HG03196 (cell line): ENCODE results near the gene HOXA10.

Experiments used
- ATAC-seq: cut with Tn5 transposase; IDR thresholded peaks from one replicate; pipeline ENCODE4 v1.9.1; 2021; ENCODE audit not compliant: unreplicated experiment

Gene HOXA10

DNA sequence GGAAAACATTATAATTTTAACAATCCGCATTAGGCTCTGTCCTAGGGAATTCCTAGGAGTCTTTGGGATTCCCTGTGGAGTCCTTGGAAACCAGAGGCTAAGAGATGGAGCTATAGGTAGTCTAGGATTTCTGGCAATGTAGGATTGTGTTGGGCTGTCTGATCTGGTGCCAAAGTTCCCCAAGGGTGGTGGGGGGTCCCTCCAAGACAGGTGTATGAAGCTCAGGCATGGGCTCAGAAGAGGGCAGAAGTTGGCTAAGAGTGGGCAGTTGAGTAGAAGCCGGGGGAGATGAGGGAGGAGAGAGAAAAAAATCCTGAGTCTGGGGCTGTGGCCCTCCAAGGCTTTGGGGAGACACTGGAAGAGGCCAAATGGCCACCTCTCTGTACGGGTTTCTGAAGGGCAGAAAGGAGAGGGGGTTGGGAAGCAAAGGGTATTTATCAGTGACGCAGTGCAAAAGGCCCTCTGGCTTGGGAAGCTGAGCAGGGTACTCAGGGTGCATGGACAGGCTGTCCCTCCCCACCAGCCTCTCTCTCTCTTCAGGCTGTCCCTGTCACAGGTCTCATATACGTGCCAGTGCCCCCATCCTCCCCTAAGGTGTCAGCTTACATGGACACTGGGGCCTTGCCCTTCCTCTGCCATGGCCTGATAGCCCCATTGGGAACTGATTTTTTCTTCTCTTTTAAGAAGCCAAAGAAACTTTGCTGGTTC, 27.5 kb downstream of the HOXA10 start:
- ATAC-seq: no peak

DNA sequence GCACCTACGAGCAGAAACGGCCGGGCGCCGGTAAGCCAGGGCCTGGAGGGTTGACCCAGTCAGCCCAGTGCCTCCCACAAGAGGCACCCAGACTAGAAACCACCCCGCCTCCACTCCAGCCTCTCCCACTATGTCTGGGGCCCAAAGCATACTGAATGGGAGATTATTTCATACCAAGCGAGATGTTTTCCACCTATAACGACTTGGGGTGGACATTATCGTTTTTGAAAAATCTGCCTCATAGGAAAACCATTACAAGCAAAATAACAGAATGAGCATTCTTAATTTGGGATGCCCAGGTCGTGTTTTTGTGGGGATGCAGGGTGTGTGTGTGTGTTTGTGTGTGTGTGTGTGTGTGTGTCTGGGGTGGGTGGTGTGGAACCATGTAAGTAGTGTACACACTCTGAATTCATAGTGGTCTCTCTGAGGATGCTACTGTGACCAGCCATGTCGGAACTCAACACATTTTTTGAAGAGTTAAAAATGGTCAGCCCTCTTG, 28.2 kb downstream of the HOXA10 start:
- no peak for ATAC-seq

DNA sequence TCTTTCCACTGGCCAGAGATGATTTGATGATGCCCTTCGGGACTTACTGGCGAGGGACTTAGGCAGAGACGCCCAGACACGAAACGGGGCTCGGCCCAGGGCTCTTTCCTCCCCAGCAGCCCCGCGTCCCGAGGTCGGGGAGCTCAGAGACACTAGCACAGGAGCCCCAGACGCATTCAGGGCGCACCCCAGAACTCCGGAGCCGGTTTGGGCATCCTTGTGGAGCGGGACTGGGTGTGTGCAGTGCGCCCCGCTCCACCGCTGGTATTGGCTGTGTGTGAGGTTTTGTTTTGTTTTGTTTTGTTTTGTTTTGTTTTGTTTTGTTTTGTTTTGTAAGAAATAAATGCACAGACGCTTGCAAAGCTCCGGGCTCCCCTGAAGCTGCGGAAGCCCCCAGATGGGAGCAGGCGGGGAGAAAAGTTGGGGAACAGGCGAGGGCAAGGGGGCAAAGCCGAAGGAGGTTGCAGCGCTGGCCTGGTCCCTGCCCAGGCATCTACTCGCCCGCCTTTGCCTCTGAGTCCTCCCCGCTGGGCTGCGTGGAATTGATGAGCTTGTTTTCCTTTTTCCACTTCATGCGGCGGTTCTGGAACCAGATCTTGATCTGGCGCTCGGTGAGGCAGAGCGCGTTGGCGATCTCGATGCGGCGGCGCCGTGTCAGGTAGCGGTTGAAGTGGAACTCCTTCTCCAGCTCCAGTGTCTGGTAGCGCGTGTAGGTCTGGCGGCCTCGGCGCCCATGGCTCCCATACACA, 28.8 kb downstream of the HOXA10 start:
- ATAC-seq: no peak

DNA sequence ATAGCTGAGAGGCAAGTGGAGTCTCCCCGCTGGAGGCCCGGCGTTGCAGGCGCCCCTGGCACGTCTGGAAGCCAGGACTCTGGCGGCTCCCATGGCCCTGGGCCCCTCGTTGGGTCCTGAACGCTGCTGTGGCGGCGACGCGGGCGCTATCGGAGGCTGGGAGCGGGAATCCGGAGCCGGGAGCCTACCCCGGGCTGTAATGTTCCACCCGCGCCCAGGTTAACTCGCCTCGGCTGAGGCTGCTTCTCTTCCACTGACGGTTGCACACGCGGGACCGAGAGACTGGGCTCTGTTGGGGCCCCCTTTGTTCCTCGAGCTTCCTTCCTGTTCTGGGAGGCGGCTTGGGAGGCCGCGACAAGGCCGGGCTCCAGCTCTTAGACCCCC, 29.3 kb downstream of the HOXA10 start:
- no peak for ATAC-seq

DNA sequence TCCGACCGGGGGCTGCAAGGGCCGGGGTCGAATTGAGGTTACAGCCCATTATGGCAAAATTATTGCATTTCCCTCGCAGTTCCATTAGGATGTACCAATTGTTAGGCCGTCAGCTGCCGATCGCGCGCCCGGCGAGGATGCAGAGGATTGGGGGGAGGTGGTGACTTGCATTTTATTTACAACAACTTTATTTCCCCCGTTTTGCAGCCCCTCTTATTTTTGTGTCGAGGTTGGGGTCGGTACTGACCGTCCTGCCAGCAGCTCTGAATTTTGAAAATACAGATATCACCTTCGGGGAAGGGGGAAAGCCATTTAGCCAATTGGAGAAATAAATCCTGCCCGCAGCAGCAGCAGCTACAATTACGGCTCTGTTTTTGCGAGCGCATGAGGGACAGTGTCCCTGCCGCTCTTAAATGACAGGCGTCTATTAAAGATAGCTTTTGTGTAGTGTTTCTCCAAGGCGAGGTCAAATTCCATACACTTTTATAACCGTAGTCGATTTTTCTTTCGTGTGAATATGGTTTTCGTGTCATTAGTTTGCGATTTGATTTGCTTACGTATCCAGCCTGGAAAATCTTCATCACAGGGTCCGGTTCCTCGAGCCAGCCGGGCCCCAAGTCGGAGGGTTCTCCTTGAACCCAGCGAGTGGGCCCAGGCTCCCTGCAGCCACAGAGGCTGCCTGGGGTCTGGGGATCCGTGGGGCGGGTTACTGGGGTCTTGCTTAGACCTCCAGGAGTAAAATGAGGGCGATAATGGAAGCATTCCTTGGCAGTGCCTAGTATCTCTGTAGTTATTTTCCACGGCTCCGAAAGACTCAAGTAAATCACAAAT, 30.0 kb downstream of the HOXA10 start:
- no peak for ATAC-seq

DNA sequence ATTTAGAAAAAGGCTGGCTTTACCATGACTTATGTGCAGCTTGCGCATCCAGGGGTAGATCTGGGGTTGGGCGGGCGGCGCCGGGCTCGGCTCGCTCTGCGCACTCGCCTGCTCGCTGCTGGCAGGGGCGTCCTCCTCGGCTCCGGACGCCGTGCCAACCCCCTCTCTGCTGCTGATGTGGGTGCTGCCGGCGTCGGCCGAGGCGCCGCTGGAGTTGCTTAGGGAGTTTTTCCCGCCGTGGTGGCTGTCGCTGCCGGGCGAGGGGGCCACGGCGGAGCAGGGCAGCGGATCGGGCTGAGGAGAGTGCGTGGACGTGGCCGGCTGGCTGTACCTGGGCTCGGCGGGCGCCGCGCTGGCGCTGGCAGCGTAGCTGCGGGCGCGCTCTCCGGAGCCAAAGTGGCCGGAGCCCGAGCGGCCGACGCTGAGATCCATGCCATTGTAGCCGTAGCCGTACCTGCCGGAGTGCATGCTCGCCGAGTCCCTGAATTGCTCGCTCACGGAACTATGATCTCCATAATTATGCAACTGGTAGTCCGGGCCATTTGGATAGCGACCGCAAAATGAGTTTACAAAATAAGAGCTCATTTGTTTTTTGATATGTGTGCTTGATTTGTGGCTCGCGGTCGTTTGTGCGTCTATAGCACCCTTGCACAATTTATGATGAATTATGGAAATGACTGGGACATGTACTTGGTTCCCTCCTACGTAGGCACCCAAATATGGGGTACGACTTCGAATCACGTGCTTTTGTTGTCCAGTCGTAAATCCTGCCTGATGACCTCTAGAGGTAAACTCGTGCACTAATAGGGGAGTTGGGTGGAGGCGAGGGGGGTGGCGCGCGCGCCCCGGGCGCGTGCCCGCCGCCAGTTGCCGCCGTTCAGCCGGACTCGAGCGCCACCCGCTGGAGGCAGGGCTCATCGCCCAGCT, 30.8 kb downstream of the HOXA10 start, which contains the start of gene HOXA5:
Gene HOXA5, minus strand, starts transcription at position 659 of the 927 bp plus-strand sequence. Its CDS starts 74 bp downstream, at position 585.
- no peak for ATAC-seq

DNA sequence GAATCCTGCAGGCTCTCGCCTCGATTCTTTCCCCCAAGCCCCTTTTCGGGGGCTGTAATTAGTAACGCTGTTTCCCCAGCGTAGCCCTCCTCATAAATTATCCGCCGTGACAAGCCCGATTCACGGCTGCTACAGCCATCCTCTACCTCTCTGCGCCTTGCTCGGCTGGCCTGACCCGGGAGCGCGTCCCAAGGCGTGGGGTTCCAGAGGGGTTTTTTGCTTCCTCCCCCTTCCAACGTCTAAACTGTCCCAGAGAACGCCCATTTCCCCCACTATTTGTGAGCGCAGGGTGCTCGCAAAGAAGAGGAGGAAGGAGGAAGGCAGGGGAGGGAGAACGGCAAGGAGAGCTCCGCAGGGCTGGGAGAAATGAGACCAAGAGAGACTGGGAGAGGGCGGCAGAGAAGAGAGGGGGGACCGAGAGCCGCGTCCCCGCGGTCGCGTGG, 31.5 kb downstream of the HOXA10 start:
- no peak for ATAC-seq

DNA sequence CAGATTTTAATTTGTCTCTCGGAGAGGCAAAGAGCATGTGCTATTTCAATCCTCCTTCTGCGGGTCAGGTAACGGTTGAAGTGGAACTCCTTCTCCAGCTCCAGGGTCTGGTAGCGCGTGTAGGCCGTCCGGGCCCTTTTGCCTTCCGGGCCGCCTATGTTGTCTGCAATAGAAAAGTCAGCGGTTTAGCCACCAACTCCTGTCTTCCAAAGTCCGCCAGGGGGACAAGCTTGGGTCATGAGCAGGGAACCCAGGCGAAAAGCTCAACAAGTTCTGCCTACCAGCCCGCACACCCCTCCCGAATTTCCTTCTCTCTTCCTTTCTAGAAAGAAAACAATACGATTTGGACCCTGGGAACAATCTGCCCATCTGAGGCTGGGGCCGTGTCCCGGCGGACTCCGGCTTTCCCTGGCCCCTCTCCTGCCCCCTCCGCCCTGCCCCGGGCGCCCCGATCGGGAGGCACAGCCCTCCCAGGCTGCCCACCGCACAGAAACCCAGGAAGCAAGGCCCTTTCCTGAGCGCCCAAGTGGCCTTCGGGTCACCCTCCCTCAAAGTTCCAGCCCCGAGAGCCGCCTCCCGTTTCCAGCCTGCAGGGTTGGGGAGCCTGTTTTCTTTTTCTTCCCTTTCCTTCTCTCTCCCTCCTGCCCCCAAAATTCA, 32.1 kb downstream of the HOXA10 start:
- ATAC-seq: no peak

DNA sequence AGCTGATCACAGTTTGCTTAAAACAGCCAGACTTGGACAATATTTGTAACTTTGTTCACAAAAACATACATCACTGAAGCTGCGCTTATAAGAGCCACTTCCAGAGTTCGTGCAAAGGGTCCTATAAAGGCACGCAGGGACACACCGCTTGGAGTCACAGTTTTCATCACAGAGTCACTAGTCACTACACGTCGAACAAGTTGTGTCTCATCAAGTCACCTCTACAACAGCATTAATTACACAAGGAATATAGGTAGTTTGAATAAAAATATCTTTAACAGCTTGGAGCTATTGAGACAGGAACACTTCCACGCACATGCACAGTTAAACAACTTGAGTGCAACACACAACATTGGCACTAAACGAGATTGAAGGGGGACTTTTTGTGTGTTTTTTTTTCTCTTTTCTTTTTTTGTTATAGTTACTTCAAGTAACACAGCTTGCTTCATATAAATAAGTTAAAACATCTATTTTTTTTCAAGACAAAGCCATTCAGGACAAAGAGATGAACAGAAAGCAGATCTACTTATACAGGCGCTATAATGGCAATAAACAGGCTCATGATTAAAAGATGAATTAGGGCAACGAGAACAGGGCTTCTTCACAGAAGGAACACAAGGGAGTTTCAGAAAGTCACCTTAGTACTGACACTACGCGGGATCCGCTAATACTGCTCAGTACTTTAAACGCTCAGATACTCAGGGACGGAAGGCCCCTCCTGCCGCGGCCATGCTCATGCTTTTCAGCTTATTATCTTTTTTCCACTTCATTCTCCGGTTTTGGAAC, 32.8 kb downstream of the HOXA10 start:
- ATAC-seq: no peak

DNA sequence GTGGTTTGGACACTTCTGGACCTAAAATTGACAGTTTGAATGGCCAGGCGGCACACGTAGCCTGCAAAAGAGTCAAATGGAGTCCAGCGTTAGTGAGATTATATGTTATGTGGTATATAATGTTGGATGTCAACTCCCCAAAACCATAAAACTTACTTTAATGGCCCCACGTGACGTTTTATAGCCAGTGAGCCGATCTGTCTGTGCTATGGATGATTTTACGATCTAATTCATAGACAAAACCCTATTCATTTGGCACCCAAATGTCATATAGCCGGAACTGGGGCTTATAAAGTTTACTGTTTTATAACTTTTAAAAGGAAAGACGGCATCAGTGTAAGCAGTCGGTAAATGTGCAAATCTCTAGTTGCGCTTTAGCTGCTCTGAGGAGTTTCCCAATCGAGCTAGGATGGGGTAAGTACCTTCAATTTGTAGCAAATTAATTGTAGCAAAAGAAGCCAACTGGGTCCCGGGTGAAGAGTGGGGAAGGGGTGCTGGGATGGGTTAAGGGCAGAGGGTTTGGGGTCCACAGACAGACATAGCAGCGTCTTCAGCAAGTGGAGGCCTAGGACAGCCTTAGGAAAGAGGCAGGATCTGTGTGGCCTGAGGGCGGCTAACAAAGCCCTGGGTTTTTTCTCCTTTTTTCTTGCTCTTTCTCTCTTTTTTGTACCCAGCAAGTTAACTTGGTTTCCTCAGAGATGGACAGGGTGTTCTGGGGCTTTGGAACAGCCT, 33.8 kb downstream of the HOXA10 start:
- ATAC-seq: no peak

DNA sequence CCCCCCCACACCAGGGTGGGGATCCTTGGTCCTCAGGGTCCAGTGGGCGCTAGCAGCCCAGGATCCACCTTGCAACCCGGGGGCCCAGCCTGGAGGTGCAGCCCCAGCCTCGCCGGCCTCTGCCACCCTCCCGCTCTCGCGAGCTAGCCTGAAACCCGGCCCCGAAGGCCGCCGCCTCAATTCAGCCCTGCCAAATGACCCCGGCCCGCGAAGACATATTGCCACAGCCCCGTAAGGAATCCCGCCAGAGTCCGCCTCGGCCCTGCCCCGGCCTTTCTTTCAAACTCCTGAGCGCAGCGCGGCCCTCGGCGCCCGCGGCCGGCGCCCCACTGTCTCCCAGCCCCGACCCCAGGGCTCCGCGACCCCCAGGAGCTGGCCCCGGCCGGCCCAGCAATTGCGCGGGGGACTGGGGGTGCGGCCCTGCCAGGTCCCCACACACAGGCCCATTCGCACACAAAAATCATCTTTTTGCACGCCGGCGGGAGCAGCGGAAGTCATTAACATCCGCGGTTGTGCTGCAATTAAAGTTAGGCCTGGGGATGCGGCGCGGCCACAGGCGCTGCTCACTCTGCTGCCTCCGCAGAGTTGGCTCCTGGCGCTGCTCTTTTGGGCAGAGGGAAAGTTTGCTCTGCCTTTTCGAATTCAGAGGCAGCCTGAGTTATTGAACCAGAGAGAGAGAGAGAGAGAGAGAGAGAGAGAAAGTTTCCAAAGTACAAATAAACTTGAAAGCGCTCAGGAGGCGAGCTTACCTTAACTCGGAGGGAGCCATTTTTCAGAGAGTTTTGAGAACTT, 34.6 kb downstream of the HOXA10 start:
- no peak for ATAC-seq

DNA sequence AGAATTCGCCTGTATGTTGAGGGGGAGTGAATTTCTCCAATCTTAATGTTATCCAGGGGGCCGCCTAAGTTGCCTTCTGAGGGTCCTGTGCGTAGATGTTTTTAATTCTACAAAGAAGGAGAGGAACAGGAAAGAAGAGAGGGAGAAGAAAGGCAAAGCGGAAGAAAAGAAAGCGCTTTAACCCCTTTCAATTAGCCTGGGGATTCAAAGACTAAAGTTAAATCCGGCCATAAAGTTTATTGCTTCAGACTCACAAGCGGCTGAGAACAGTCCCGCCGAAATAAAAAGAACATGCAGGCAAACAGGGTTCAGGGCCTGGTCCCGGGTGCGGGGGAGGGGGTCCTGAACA, 35.2 kb downstream of the HOXA10 start:
- ATAC-seq: no peak

DNA sequence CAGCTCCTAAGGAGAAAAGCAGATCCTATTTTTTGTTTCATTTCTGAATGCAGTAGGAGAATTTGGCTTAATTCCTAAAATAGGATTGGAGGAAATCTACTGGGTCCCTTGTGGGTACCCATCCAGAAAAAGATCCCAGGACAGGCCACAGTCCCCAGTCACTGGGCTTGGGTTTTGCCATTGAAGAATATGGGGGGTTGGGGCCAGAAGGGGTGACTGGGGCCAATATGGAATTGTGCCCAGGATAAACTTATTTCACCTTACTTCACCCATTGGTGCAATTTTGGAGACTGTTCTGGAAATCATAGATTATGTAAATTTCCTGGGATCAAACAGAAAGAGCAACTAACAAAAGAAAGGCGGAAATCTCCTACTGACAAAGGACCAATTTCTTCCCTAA, 35.6 kb downstream of the HOXA10 start:
- no peak for ATAC-seq

DNA sequence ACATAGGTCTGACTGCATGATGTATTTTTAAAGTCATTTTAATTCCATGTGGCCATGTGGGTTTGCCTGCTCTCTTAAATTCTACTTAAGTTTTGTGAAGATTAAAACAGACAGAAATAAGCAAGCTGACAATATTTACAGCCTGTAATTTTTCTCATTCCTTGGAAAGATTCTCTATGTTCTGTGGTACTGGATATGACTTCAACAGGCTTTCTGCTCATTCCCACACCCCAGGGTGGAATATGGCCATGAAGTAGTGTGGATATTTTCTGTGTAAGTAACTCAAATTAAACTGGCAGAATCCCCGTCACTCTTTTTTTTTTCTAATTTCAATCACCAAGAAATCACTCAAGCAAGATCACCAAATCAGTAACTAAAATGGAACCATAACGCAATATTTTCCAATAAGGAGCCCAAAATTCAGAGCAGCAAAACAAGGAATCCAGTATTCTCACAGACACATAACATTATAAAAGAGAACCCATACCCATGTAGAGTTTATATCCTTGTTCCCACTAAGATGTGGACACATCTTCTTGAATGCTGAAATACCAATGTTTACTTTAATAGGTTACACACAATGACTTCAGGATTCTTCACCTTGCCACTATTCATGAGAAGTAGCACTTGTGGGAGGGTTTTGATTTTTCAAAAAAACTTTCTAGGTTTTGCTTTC, 36.3 kb downstream of the HOXA10 start:
- ATAC-seq: no peak

DNA sequence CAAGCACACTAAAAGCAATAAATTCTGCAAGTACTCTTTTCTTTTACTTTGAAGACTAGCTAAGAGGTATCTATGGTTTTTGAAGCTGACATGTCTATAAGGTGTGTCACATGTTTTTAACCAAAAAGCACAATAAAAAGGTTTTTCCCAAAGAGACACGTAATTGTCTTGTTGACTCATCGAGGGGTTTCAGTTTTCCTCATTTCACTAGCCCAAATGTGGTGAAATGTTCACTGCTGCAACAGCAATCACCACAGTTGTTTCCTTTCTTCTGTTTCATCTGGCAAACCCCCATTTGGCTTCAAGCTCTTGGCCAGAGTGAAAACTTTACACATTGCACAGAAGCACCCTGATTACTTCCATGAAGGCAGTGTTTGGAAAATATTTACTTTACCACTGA, 39.7 kb downstream of the HOXA10 start:
- no peak for ATAC-seq

DNA sequence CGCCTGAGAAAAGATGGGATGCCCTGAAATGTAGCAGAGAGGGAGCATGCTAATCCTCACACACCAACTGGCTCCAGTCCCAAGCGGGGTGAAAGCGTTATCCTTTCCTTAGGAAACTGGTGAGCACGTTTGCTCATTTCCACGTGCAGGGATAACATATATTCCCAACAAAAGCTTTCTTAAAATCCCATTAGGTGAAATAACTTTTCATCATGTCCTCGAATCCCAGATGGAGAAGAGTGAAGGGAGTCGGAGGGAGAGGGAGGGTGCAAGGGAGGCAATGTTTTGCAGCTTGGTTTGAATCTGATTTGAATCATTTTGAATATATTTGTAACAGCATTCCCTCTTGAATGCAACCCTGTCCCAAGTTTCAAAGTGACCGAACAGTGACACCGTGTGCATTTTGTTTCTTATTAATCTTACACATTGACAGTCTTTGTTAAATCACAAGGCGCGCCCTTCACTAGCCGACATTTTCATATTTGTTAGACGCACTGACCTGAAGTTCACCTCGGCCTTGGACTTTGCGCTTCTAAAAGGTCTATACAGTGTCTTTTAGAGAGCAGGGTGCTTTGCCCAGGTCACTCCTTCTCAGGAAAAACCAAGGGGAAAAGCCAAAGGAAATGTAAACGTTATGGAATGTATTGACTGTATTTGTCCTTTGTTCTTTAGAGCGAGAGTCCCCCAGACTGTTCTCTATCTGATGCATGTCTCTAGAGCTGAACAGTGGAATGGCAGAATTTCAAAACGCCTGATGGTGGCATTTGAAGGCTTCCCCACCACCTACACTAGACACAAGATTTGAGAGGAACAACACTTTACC, 40.5 kb downstream of the HOXA10 start:
- ATAC-seq: no peak
